Ascending aorta (tissue), 2 donors: ENCODE results near the gene DGCR2. TPM values are rescaled to one million over a fixed set of nuclear protein-coding genes. Genes with fewer than 3 reads are reported as not detected.
A peak's percentile ranks its signal among the peaks of the same experiment; 100 is the strongest.

ENCODE experiments used
- DNase-seq, 2 donors: peaks; one replicate each; pipeline ENCODE4 v3.0.0-alpha.2; 2019; ENCODE audit warnings: low spot score in 2 of 2
- H3K27ac ChIP-seq, 2 donors: fragments of 200-600 bp; sonication (generic); one replicate each; pipeline ENCODE4 v1.5.1; 2016 to 2017; ENCODE audit warnings: mild to moderate bottlenecking in 1 of 2
- H3K27me3 ChIP-seq: fragments of 200-600 bp; sonication (generic); one replicate; pipeline ENCODE4 v1.5.1; 2017
- H3K36me3 ChIP-seq, 2 donors: fragments of 200-600 bp; sonication (generic); one replicate each; pipeline ENCODE4 v1.5.1; 2016
- H3K4me1 ChIP-seq, 2 donors: fragments of 200-600 bp; sonication (generic); one replicate each; pipeline ENCODE4 v1.5.1; 2016 to 2017; ENCODE audit warnings: mild to moderate bottlenecking in 1 of 2
- H3K4me3 ChIP-seq, 2 donors: fragments of 200-600 bp; sonication (generic); one replicate each; pipeline ENCODE4 v1.5.1; 2016 to 2017; ENCODE audit warnings: mild to moderate bottlenecking in 1 of 2
- H3K9me3 ChIP-seq, 2 donors: fragments of 200-600 bp; sonication (generic); one replicate each; pipeline ENCODE4 v1.5.1; 2016
- intact Hi-C: fragments of 100-400 bp; cut with DNase I; formaldehyde crosslinking; loops from one replicate; pipeline ENCODE4 v1.15.1; 2023
- total RNA-seq: library from RNA; depleted of rRNA; stranded (reverse); fragments of >200 nt; gene quantifications from one replicate; pipeline ENCODE4 v1.1.0, GENCODE V29; 2016
- TF ChIP-seq, protein P1 (sequence below), 3 experiments: fragments of 200-600 bp in 2 of 3; fragments of 450-650 bp in 1 of 3; sonication (generic) in 2 of 3; IDR thresholded peaks; one replicate each; pipeline ENCODE4 v1.5.1; 2016 to 2019; ENCODE audit warnings: antibody characterized with exemption in 3 of 3, mild to moderate bottlenecking in 1 of 3, moderate library complexity in 1 of 3

The DGCR2 gene, protein sequence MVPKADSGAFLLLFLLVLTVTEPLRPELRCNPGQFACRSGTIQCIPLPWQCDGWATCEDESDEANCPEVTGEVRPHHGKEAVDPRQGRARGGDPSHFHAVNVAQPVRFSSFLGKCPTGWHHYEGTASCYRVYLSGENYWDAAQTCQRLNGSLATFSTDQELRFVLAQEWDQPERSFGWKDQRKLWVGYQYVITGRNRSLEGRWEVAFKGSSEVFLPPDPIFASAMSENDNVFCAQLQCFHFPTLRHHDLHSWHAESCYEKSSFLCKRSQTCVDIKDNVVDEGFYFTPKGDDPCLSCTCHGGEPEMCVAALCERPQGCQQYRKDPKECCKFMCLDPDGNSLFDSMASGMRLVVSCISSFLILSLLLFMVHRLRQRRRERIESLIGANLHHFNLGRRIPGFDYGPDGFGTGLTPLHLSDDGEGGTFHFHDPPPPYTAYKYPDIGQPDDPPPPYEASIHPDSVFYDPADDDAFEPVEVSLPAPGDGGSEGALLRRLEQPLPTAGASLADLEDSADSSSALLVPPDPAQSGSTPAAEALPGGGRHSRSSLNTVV
- 34.7 TPM for total RNA-seq

DNA sequence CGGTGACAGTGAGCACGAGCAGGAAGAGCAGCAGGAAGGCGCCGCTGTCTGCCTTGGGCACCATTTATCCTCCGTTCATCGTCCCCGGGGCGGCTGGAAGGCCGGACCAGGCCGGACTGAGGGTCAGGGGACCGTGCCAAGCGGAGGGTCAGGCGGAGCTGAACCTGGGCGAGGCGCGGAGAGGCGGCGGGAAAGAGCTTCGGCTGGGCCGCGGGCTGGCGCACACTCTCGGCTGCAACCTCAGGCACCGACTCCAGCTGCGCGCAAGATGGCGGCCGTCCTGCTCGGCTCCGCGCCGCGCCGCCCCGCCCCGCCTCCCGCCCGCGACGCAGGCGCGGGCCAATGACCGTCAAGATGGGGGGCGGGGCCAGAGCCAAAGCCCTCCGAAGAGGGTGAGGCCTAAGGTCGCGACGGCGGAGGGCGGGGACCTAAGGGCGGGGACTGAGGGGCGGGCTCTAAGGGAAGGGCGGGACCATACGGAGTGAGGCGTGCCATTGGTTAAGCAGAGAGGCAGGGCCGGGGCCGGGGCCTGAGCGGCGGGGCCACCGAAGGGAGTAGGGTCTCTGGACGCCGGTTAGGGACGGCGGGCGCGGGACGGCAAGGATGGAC is at the start of gene DGCR2:
DGCR2 (minus strand) TSS at position 270 of the 609 bp plus-strand sequence; CDS start at position 64, 206 bp downstream.
- Histone ChIP-seq H3K4me3 (peak within 1 kb of the TSS; percentile 86 to 97), H3K9me3 (no peaks in the 10 kb centered on the region), H3K27ac (peak within 1 kb of the TSS; percentile 83 to 87), H3K4me1 (peaks cover 16 to 27% of the 10 kb centered on the region in 2 donors), H3K36me3 (peaks cover 0 to 4% of the 10 kb centered on the region in 2 donors), H3K27me3 (no peaks in the 10 kb centered on the region)
- TF ChIP-seq, protein P1, sequence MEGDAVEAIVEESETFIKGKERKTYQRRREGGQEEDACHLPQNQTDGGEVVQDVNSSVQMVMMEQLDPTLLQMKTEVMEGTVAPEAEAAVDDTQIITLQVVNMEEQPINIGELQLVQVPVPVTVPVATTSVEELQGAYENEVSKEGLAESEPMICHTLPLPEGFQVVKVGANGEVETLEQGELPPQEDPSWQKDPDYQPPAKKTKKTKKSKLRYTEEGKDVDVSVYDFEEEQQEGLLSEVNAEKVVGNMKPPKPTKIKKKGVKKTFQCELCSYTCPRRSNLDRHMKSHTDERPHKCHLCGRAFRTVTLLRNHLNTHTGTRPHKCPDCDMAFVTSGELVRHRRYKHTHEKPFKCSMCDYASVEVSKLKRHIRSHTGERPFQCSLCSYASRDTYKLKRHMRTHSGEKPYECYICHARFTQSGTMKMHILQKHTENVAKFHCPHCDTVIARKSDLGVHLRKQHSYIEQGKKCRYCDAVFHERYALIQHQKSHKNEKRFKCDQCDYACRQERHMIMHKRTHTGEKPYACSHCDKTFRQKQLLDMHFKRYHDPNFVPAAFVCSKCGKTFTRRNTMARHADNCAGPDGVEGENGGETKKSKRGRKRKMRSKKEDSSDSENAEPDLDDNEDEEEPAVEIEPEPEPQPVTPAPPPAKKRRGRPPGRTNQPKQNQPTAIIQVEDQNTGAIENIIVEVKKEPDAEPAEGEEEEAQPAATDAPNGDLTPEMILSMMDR (IDR thresholded peaks at IDR 0.05): no peak
- DNase-seq: peak; percentile 87 to 98
- intact Hi-C loops: loop anchor here (1.0 kb wide), 2 partner anchors 22 to 56 kb away; partner anchors contain the start of genes ESS2 and SLC25A1

DNA sequence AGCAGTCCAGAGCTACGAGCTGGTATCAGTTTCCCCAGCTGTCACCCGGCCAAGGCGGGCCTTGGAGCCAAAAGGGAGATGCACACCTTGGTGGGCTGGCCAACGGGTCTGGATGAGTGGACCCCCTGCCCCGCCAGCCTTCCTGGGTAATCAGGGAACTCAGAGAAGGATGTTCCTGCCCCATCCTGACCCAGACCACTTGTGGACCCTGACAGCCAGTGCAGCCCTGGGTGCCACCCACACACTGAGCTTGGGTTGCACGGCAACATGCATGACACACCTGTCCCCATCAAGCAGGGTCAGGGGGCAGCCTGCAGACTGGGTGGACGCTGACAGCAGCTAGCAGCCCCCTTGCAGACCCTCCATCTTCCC is 47.7 kb upstream of the DGCR2 start:
- TF ChIP-seq, protein P1 (IDR thresholded peaks at IDR 0.05): no peak
- intact Hi-C loops: no loop called here
- H3K4me1 ChIP-seq: peaks cover 9 to 44% of the 10 kb centered on the region in 2 donors
- no peaks in the 10 kb centered on the region for H3K36me3 ChIP-seq
- no peaks in the 10 kb centered on the region for H3K9me3 ChIP-seq
- H3K27ac ChIP-seq: no peak overlapping the region
- DNase-seq: no peak
- H3K27me3 ChIP-seq: no peaks in the 10 kb centered on the region
- peak overlapping the region; percentile 45 to 88 for H3K4me3 ChIP-seq

DNA sequence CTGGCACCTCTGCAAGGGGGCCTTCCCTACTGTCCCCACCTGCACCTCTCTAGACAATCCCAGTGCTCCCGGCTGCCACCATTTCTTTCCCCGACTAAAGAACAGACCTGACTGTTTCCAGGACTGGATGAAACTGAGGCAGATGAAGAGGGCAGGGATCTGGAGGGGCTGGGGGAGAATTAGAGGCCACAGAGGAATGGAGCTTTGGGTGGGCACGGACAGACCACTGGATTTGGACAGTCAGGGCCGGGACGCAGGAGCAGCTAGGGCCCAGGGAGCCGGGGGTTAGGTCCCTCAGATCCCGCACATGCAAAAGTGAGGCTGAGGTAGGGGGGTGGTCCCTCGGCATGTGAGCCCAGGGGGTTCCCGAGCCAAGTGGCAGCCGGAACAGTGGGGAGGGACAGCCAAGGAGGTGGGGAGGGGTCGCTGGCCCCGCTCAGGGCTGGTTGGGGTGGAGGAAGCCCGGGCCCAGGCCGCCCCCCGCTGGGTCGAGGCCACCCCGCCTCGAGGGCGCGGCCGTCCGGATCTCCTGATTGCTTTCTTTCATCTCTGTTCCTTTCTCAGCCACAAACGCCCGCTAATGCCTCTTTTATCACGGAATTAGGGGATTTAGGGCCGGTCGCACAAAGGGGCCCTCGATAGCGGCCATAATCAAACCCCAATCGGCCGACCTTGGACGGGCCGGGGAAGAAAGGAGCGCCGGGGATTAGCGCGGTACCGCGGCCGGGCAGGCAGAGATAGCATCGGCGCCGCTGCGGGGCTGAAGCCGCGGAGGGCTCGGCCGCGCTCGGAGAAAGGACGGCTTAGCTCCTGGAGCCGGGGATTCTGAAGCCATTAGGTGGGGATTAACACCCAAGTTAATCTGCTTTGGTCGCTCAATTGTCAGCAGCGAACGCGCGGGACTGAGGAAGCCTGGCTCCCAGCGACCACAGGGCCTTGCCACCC is 47.1 kb upstream of the DGCR2 start:
- H3K27ac ChIP-seq: no peak overlapping the region
- H3K27me3 ChIP-seq: no peaks in the 10 kb centered on the region

DNA sequence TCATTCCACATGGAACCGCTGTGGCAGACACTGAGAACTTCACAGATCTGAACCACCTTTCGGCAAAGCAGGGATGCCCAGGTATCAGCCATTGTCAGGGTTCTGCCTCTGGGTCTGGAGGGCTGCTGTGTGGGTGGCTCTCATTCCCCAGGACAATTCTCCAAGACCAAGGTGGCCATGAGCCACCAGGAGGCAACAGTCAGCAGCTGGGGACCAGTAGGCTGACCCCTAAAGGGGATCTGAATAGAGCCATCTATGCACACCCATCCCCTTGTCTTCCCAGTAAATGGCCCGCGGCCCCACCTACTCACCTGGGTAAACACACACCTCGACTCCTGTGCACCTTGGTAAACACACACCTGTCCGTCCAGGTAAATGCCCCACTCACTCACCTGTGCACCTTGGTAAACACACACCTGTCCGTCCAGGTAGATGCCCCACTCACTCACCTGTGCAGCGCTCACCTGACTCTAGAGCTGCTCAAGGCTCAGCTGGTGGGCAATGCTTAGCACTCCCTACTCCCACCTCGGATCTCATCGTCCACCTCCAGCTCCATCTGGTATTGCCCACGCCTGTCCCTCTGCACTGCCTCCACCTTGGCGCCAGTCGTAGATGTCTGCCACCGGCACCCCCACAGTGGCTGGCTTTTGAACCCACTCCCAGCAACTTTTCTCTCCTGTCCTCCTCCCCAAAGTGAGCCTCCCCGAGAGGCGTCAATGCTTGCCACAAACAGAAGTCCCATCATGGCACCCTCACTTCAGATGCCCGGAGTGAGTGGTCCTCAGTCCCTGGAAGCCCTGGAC is 46.1 kb upstream of the DGCR2 start:
- no peaks in the 10 kb centered on the region for H3K27me3 ChIP-seq

More for the DNA sequence above, 47.1 kb upstream of the DGCR2 start:
- intact Hi-C loops: no loop called here
- Histone ChIP-seq H3K36me3 (no peaks in the 10 kb centered on the region), H3K4me1 (peaks cover 9 to 37% of the 10 kb centered on the region in 2 donors), H3K9me3 (no peaks in the 10 kb centered on the region), H3K4me3 (peak overlapping the region; percentile 45 to 88)
- DNase-seq: no peak
- TF ChIP-seq, protein P1 (IDR thresholded peaks at IDR 0.05): no peak

More for the DNA sequence above, 46.1 kb upstream of the DGCR2 start:
- Histone ChIP-seq H3K36me3 (no peaks in the 10 kb centered on the region), H3K9me3 (no peaks in the 10 kb centered on the region), H3K4me1 (peaks cover 9 to 28% of the 10 kb centered on the region in 2 donors), H3K4me3 (no peak overlapping the region), H3K27ac (no peak overlapping the region)
- intact Hi-C loops: no loop called here
- TF ChIP-seq, protein P1 (IDR thresholded peaks at IDR 0.05): no peak
- DNase-seq: no peak
